K562 (cell line): ENCODE results near the gene SEC14L3. TPM values are rescaled to one million over a fixed set of nuclear protein-coding genes. Genes with fewer than 3 reads are reported as not detected.

ENCODE experiments used
- ATAC-seq: fragments of 200-7000 bp; cut with Tn5 transposase; 3 replicates; pipeline ENCODE4 v1.9.1; 2020; ENCODE audit warnings: moderate library complexity
- BruUV-seq: library from RNA; stranded (reverse); fragments of 400-500 nt; replicated peaks from 2 replicates; lab custom pipeline; 2021; lab: Mats Ljungman, UMichigan
- CTCF ChIA-PET: fragments of 300-600 bp; formaldehyde crosslinking; extraction: SDS; loops from one replicate; lab custom pipeline; 2021; ENCODE audit warnings: low intra/inter-chr PET ratio; lab: Yijun Ruan, JAX
- POLR2A ChIA-PET: fragments of 300-600, 350-650 bp; sonication (Branson Sonifier 250); formaldehyde crosslinking; extraction: SDS; loops from one replicate; lab custom pipeline; 2021; ENCODE audit warnings: antibody characterized with exemption, inconsistent platforms; lab: Yijun Ruan, JAX
- DNase-seq, 4 experiments: peaks; one replicate each; pipeline versions ENCODE4 v3.0.0 to v3.0.0-alpha.2; 2011 to 2018; ENCODE audit warnings: low spot score in 3 of 4, mixed read lengths in 3 of 4; ENCODE audit errors: extremely low read depth in 1 of 4
- FAIRE-seq: peaks from 2 replicates; lab custom pipeline; 2011; peaks lifted over from hg19 to GRCh38; lab: Jason Lieb, UNC
- H2AFZ ChIP-seq: 2 replicates; pipeline ENCODE4 v1.6.0; 2011; ENCODE audit warnings: low read depth, low read length, control low read depth, inconsistent platforms
- H3K27ac ChIP-seq: fragments of 200-600 bp; 3 replicates; pipeline ENCODE4 v1.8.0; 2011; ENCODE audit warnings: low read depth, mild to moderate bottlenecking, control low read depth, inconsistent platforms, low read length, moderate library complexity, mixed read lengths; ENCODE audit errors: extremely low read depth
- H3K27me3 ChIP-seq, 2 experiments: fragments of 300-600 bp in 1 of 2; 2 replicates in 1 of 2; 3 replicates in 1 of 2; pipeline versions ENCODE4 v1.6.0 to v1.8.0; 2011; ENCODE audit warnings: inconsistent platforms in 2 of 2, low read length in 2 of 2, mild to moderate bottlenecking in 1 of 2, mixed read lengths in 1 of 2, moderate library complexity in 1 of 2; ENCODE audit not compliant: control insufficient read depth in 2 of 2, insufficient read depth in 2 of 2
- H3K36me3 ChIP-seq: fragments of 300-600 bp; 3 replicates; pipeline ENCODE4 v1.8.0; 2011; ENCODE audit warnings: mild to moderate bottlenecking, low read length, inconsistent platforms; ENCODE audit not compliant: control insufficient read depth, insufficient read depth
- H3K4me1 ChIP-seq, 2 experiments: fragments of 200-600 bp in 1 of 2; replicated peaks in 1 of 2; 2 replicates in 1 of 2; 3 replicates in 1 of 2; pipeline versions ENCODE4 v1.5.1 to v1.8.0; 2011; ENCODE audit warnings: inconsistent platforms in 2 of 2, low read length in 2 of 2, mild to moderate bottlenecking in 1 of 2, mixed read lengths in 1 of 2, moderate library complexity in 1 of 2; ENCODE audit not compliant: control insufficient read depth in 2 of 2, insufficient read depth in 2 of 2
- H3K4me2 ChIP-seq: 2 replicates; pipeline ENCODE4 v1.6.1; 2011; ENCODE audit warnings: low read length, control low read depth, inconsistent platforms, mixed read lengths; ENCODE audit not compliant: insufficient read depth
- H3K4me3 ChIP-seq: fragments of 200-600 bp; sonication (generic), shearing (Covaris generic); 2 replicates; pipeline ENCODE4 v1.5.1; 2016; ENCODE audit warnings: control low read depth, inconsistent platforms
- H3K79me2 ChIP-seq: fragments of 200-600 bp; 3 replicates; pipeline ENCODE4 v1.8.0; 2011; ENCODE audit warnings: low read length, inconsistent platforms; ENCODE audit not compliant: control insufficient read depth, insufficient read depth
- H3K9ac ChIP-seq, 2 experiments: 2 replicates each; pipeline versions ENCODE4 v1.6.0 to v1.6.1; 2011; ENCODE audit warnings: low read depth in 2 of 2, low read length in 2 of 2, control low read depth in 1 of 2, inconsistent platforms in 1 of 2, mild to moderate bottlenecking in 1 of 2, mixed read lengths in 1 of 2; ENCODE audit not compliant: insufficient read depth in 1 of 2
- H3K9me1 ChIP-seq: one replicate; pipeline ENCODE4 v1.6.0; 2011; ENCODE audit warnings: inconsistent platforms, mild to moderate bottlenecking, low read length, moderate library complexity; ENCODE audit not compliant: control insufficient read depth, insufficient read depth
- H3K9me3 ChIP-seq: replicated peaks from 2 replicates; pipeline ENCODE4 v1.5.1; 2011; ENCODE audit warnings: low read depth, low read length, inconsistent platforms; ENCODE audit not compliant: control insufficient read depth, insufficient read depth
- H4K20me1 ChIP-seq: replicated peaks from 2 replicates; pipeline ENCODE4 v1.6.1; 2011; ENCODE audit warnings: low read length, inconsistent platforms, mixed read lengths; ENCODE audit not compliant: control insufficient read depth, insufficient read depth
- CC2D1A ChIP-seq: fragments of 450-650 bp; IDR thresholded peaks from 2 replicates; pipeline ENCODE4 v1.6.1; 2017; ENCODE audit warnings: mild to moderate bottlenecking
- CEBPG ChIP-seq, 3 experiments: fragments of 200-800 bp in 1 of 3; sonication (Bioruptor generic) in 1 of 3; sonication (generic) in 1 of 3; formaldehyde crosslinking in 1 of 3; IDR thresholded peaks in 2 of 3; conservative IDR thresholded peaks in 1 of 3; 2 replicates each; pipeline versions ENCODE4 v1.6.1 to v1.8.0; 2016 to 2022; ENCODE audit warnings: missing compliant biosample characterization in 2 of 3, missing genetic modification characterization in 2 of 3, mild to moderate bottlenecking in 1 of 3, missing genetic modification reagents in 1 of 3
- E4F1 ChIP-seq: fragments of 250-450 bp; sonication (Bioruptor Pico); IDR thresholded peaks from 2 replicates; pipeline ENCODE4 v1.5.0; 2021; ENCODE audit warnings: mild to moderate bottlenecking, borderline replicate concordance
- GTF2B ChIP-seq: IDR thresholded peaks from 2 replicates; pipeline ENCODE4 v1.6.1; 2011; ENCODE audit not compliant: insufficient read length; ENCODE audit errors: extremely low read depth
- HNRNPL ChIP-seq: fragments of 200-400 bp; formaldehyde crosslinking; IDR thresholded peaks from 2 replicates; pipeline ENCODE4 v1.6.1; 2017; ENCODE audit warnings: low read depth, mild to moderate bottlenecking, low read length
- HOMEZ ChIP-seq: fragments of 250-450 bp; sonication (Bioruptor Pico); IDR thresholded peaks from 2 replicates; pipeline ENCODE4 v1.4.0; 2020; ENCODE audit warnings: mild to moderate bottlenecking, moderate library complexity
- PCBP1 ChIP-seq: fragments of 200-400 bp; formaldehyde crosslinking; IDR thresholded peaks from 2 replicates; pipeline ENCODE4 v1.6.1; 2018; ENCODE audit warnings: mild to moderate bottlenecking, low read depth, low read length; ENCODE audit not compliant: poor library complexity, severe bottlenecking
- POLR2AphosphoS5 ChIP-seq: IDR thresholded peaks from 2 replicates; pipeline ENCODE4 v1.6.1; 2011; ENCODE audit warnings: mild to moderate bottlenecking, low read depth, low read length, moderate library complexity; ENCODE audit not compliant: control insufficient read depth, insufficient read depth
- RNF2 ChIP-seq: sonication (generic); IDR thresholded peaks from 2 replicates; pipeline ENCODE4 v1.6.1; 2016
- TCFL5 ChIP-seq: fragments of 250-450 bp; sonication (Bioruptor Pico); conservative IDR thresholded peaks from 2 replicates; pipeline ENCODE4 v1.6.1; 2021; ENCODE audit warnings: mild to moderate bottlenecking, moderate library complexity, matching md5 sums
- TFAM ChIP-seq: fragments of 250-450 bp; sonication (Bioruptor Pico); conservative IDR thresholded peaks from 2 replicates; pipeline ENCODE4 v1.5.0; 2021; ENCODE audit warnings: mild to moderate bottlenecking, moderate library complexity
- ZC3H4 ChIP-seq: sonication (generic); formaldehyde crosslinking; IDR thresholded peaks from 2 replicates; pipeline ENCODE4 v1.9.0; 2021; ENCODE audit warnings: missing genetic modification reagents, borderline replicate concordance
- ZFP30 ChIP-seq: fragments of 250-450 bp; sonication (Bioruptor Pico); IDR thresholded peaks from 2 replicates; pipeline ENCODE4 v1.8.0; 2022; ENCODE audit warnings: moderate library complexity, mild to moderate bottlenecking, inconsistent platforms, borderline replicate concordance
- ZNF311 ChIP-seq: fragments of 250-450 bp; sonication (Bioruptor Pico); IDR thresholded peaks from 2 replicates; pipeline ENCODE4 v1.4.0; 2020; ENCODE audit warnings: mild to moderate bottlenecking, moderate library complexity
- ZNF316 ChIP-seq: fragments of 450-650 bp; IDR thresholded peaks from 2 replicates; pipeline ENCODE4 v1.6.1; 2016
- ZNF384 ChIP-seq: IDR thresholded peaks from 2 replicates; pipeline ENCODE4 v1.6.1; 2012; ENCODE audit warnings: low read depth, low read length, improper control_type of control experiment
- ZNF41 ChIP-seq: fragments of 250-450 bp; sonication (Bioruptor Pico); conservative IDR thresholded peaks from 2 replicates; pipeline ENCODE4 v1.4.0; 2020; ENCODE audit warnings: mild to moderate bottlenecking
- ZNF583 ChIP-seq: fragments of 250-450 bp; sonication (Bioruptor Pico); IDR thresholded peaks from 2 replicates; pipeline ENCODE4 v1.4.0; 2020
- ZNF780A ChIP-seq: fragments of 250-450 bp; sonication (Bioruptor Pico); IDR thresholded peaks from 2 replicates; pipeline ENCODE4 v1.5.0; 2021; ENCODE audit warnings: mild to moderate bottlenecking
- WGBS: fragments of 100-300 bp; shearing (Covaris generic); methylation state at CpG from one replicate; pipeline ENCODE4 v1.1.6; 2016; ENCODE audit warnings: low coverage, mixed read lengths; ENCODE audit not compliant: insufficient coverage; ENCODE audit errors: missing lambda C conversion rate; 5-methylcytosine and 5-hydroxymethylcytosine counted together
- in situ Hi-C: fragments of 300-500 bp; cut with MboI; formaldehyde crosslinking; loops from 4 replicates; pipeline ENCODE4 v1.15.0; 2018; ENCODE audit warnings: inconsistent platforms, mixed read lengths
- intact Hi-C: fragments of 100-400 bp; cut with micrococcal nuclease; formaldehyde crosslinking; loops from 2 replicates; pipeline ENCODE4 v1.14.2; 2022
- polyA plus RNA-seq, 8 experiments: library from polyadenylated mRNA; depleted of rRNA in 4 of 8; stranded (reverse) in 5 of 8; unstranded in 3 of 8; fragments of >200 nt; fragmentation: Nextera tagmentation in 2 of 8; fragmentation: Illumina TruSeq in 1 of 8; extraction: Ambion mirVana in 2 of 8; extraction: Trizol in 1 of 8; gene quantifications; 2 replicates each; pipeline versions ENCODE4 v1.2.1 to v1.2.3, GENCODE V29; 2011 to 2014; ENCODE audit warnings: inconsistent platforms in 1 of 8, missing spikeins in 1 of 8
- total RNA-seq, 7 experiments: library from RNA; depleted of rRNA in 6 of 7; stranded (reverse); fragments of >200 nt in 6 of 7; fragmentation: Illumina TruSeq in 2 of 7; extraction: Trizol in 2 of 7; gene quantifications; 2 replicates each; pipeline versions ENCODE4 v1.2.1 to v1.2.3, GENCODE V29; 2011 to 2021; ENCODE audit warnings: low replicate concordance in 1 of 7

SEC14L3 gene
- total and polyA plus RNA-seq, 9 of the 15 experiments (the other 6 are each of a cell fraction or from before 2014, with no cell fraction given) = not detected

- ChIA-PET CTCF (no interaction called here), POLR2A (interaction anchor here (0.6 to 1.9 kb wide), 4 partner anchors 10 to 49 kb away, joined by 3 to 9 read pairs (median 4); partner anchors contain the start of gene SEC14L2)
- H2AFZ ChIP-seq = no peak overlapping the region
- peaks cover 17% of the 10 kb centered on the region; the same call in 2 of the 3 replicates for H3K36me3 ChIP-seq
- no peaks in the 10 kb centered on the region for H3K79me2 ChIP-seq
- H3K4me2 ChIP-seq = no peak overlapping the region
- H3K27ac ChIP-seq = no peak overlapping the region
- 75% methylated on average over 2 of the region's 4 CpGs for WGBS
- no peaks in the 10 kb centered on the region for H3K27me3 ChIP-seq
- DNase-seq (no peak), ATAC-seq (no peak), FAIRE-seq (no peak)
- intact Hi-C loops (no loop called here), in situ Hi-C loops (no loop called here)
- no peaks in the 10 kb centered on the region for H3K9me3 ChIP-seq
- TF ChIP-seq ZNF583 (CRISPR knock-in tag) = no peak
- TF ChIP-seq HNRNPL = no peak
- TF ChIP-seq PCBP1 = no peak
- no peak for TF ChIP-seq ZFP30 (CRISPR knock-in tag)
- no peak for TF ChIP-seq POLR2AphosphoS5
- no peak for TF ChIP-seq CEBPG (CRISPR knock-in tag; IDR thresholded peaks at IDR 0.05)
- no peak for TF ChIP-seq CEBPG (tag; conservative IDR thresholded peaks at IDR 0.05 in 1 of 2, IDR thresholded peaks at IDR 0.05 in 1 of 2)
- no peak for TF ChIP-seq E4F1 (CRISPR knock-in tag)
- no peak for TF ChIP-seq CC2D1A
- TF ChIP-seq HOMEZ (CRISPR knock-in tag) = no peak
- TF ChIP-seq TFAM (CRISPR knock-in tag) = no peak
- TF ChIP-seq ZNF316 = no peak
- TF ChIP-seq GTF2B = no peak
- TF ChIP-seq ZNF311 = no peak
- TF ChIP-seq ZC3H4 (CRISPR knock-in tag) = no peak
- no peak for TF ChIP-seq ZNF41 (CRISPR knock-in tag)
- TF ChIP-seq ZNF780A (CRISPR knock-in tag) = no peak
- no peak for TF ChIP-seq ZNF384
- no peak for TF ChIP-seq TCFL5 (CRISPR knock-in tag)
- no peak for TF ChIP-seq RNF2
- no peak overlapping the region; a peak in 1 of 4 replicates for H3K9ac ChIP-seq
- no TSS peak for BruUV-seq
- peaks cover 3 to 12% of the 10 kb centered on the region in 2 experiments; a peak in 3 of 5 replicates for H3K4me1 ChIP-seq
- peaks cover 2% of the 10 kb centered on the region for H3K9me1 ChIP-seq
- no peak overlapping the region for H3K4me3 ChIP-seq
- H4K20me1 ChIP-seq = peaks cover 9% of the 10 kb centered on the region
Measured at GRCh38 chr22:30413001-30413400, 58.8 kb downstream of the SEC14L3 start.
